Upper lobe of left lung (tissue), 4 donors: Measurements from ENCODE around the gene FNDC4.

ENCODE experiments used
- CTCF ChIP-seq, 6 experiments: fragments of 450-650 bp in 4 of 6; fragments of 200-600 bp in 2 of 6; sonication (generic) in 2 of 6; IDR thresholded peaks; one replicate each; pipeline ENCODE4 v1.5.1; 2016 to 2019; ENCODE audit warnings: antibody characterized with exemption in 6 of 6
- POLR2A ChIP-seq, 4 donors: fragments of 450-650 bp; IDR thresholded peaks; one replicate each; pipeline ENCODE4 v1.5.1; 2016 to 2017; ENCODE audit warnings: antibody characterized with exemption in 4 of 4, mild to moderate bottlenecking in 2 of 4

- TF ChIP-seq CTCF (IDR thresholded peaks at IDR 0.05) (no peak), POLR2A (IDR thresholded peaks at IDR 0.05) (peak in 1 of 4 donors; percentile 19)
These were observed at the start of gene FNDC4 for GRCh38 chr2:27494944-27495554.
